Stimulated activated CD4-positive, alpha-beta T cell treated with anti-CD3 and anti-CD28 coated beads, TNF-alpha, amount 100 ng/mL, for 48 hours (primary cell): ENCODE measurements around the gene TRIP4.
A peak's percentile ranks its signal among the peaks of the same experiment; 100 is the strongest.
"Not testable (repeated sequence)": the region's sequence is repeated elsewhere in the genome, so short reads cannot be mapped to it uniquely, and the experiment has no call there.

Source experiments
- DNase-seq, 3 donors: peaks; one replicate each; pipeline ENCODE4 v3.0.0-alpha.2; 2020; ENCODE audit warnings: low read depth in 3 of 3

The TRIP4 gene

DNA sequence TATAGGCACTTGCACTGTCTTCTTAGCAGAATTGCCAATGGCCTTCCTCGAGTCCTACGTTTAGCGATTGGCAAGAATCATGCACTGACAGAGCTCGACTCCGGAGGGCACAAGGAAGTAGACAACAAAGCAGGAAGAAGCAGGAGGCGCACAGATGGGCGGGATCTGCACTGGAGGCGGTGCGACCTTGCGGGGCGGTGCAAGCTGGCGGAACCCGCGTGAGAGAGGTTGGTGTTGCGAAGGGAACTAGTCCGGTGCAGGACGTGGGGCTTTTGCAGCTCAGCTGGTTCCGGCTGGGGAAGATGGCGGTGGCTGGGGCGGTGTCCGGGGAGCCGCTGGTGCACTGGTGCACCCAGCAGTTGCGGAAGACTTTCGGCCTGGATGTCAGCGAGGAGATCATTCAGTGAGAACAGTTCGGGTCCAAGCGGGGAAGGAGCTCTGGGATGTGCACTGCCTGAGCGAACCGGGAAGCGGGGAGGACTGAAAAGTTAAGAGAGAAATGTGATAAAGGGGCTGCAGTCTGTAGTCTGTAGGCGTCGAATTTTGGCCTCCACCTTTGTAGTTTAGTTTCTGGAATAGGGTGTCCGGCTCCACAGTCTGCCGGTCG is at the start of gene TRIP4:
TRIP4 (plus strand) TSS at position 275 of the 607 bp plus-strand sequence; CDS start at position 303, 28 bp downstream.
- DNase-seq, result peak; percentile 88 to 96 (median 92)

DNA sequence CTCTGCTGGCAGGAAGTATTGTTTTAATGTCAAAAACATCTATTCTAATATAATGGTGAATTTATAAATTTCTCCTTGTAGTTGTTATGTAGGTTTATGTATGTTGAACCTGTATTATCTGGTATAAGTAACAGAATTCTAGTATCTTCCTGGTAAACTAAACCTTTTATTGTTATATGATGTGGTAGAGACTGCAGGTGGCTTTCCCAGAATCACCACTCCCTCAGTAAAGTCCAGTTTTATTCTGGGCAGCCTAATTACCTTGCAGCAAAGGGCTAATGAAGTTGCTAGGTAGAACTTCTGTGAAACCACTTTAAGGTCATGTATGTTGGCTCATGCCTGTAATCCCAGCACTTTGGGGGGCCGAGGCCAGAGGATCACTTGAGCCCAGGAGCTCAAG is 47.3 kb upstream of the TRIP4 start:
- no peak for DNase-seq

DNA sequence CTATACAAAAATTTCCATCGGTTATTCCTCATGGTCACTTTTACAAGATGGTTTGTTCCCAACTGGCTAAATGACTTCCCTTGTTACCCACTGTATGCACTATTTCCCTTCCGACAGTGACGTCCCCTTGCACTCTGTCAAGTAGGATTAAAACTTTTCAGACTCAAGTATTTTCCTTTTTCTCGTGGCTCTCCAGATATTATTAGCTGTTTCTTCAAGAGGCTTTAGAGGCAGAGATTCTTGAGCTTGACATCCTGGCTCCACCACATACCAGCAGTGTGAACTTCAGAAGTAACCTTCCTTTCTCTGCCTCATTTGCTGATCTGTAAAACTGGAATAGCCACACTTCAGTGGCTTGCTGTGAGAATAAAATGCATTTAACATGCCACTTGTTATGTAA is 45.7 kb upstream of the TRIP4 start:
- no peak for DNase-seq

GRCh38 chr15:64343222-64343621 is 44.4 kb upstream of the TRIP4 start:
- no peak for DNase-seq

- DNase-seq, result no peak
These were observed 43.8 kb upstream of the TRIP4 start for GRCh38 chr15:64343841-64344240.

GRCh38 chr15:64344651-64345294 is 42.9 kb upstream of the TRIP4 start:
- DNase-seq, result no peak

- DNase-seq, result not testable (repeated sequence)
These were observed 41.4 kb upstream of the TRIP4 start for GRCh38 chr15:64346242-64346641.

DNA sequence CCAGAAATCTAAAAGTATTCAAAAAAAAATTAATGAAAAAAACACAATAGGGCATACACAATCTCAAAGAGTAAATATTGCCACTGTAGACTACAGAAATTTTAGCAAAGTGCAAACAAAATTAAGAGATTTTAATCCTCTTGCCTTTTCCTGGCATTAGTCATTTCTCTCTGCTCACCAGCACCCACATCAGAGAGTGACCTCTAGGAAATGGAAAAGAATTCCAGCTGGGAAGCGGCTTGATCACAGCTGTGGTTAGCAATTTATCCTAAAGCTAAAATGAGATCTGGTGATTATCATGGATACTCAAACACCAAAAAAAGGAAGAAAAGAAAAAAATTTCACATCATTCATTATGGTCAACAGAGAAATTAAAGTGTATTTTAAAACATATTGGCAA is 39.2 kb upstream of the TRIP4 start:
- DNase-seq, result no peak

GRCh38 chr15:64349375-64349774 is 38.3 kb upstream of the TRIP4 start:
- DNase-seq, result no peak

DNA sequence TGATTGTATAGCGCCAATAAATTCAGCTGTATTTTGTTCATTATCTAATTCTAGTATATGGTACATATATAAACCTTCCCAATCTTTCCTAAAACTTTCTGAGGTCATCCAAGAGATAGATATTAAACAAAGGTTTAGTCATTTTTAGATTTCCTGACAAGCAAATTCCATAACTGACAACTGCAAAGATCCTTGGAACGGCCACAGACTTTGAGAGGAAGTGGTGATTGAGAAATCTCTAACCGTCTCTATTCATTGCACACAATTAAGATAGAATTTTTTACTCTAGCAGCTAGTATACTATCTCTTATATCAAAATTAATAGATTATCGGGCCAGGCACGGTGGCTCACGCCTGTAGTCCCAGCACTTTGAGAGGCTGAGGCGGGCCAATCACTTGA is 36.4 kb upstream of the TRIP4 start:
- no peak for DNase-seq

- no peak for DNase-seq
These were observed 32.8 kb upstream of the TRIP4 start for GRCh38 chr15:64354688-64355344.

GRCh38 chr15:64355348-64355943 is 32.2 kb upstream of the TRIP4 start:
- DNase-seq, result peak; percentile 1 to 24 (median 4)

DNA sequence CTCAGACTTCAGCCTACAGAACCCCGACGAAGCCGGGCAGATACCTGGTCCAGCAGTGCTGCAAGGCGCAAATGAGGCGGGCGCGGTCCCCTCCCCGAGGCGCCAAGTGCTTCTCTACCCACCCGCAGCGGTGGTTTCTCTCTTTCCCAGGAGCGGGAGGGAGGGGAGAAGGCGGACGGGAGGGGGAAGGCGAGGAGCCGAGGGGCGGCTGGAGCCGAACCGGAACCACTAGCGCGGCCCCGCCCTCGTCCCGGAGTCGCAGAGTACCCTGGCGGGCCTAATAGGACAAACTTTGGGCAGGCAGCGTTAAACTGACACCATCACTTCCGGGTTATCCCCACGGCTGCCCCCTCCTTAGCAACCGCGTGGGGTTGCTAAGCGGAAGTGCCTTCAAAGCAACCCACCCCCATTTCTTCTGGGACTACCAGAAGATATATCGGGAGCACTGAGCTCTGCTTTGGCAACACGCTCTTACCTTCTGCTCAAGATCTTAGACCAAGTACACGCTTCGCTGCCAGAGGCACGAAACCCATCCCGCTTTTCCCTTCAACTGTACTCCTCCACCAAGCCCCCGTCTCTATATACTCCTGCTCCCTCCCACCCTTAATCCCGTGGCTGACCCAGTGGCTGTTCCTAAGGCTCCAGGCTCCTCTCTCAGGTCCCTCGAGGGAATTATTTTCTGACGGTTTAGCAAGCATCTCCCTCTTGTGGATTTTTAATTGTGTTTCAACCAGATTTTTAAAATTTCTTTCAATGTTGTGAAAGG is 31.5 kb upstream of the TRIP4 start, which contains the start of gene CSNK1G1:
CSNK1G1 (minus strand) TSS at position 230 of the 766 bp plus-strand sequence. CDS start 55,674 bp downstream, outside the sequence.
- DNase-seq, result peak; percentile 84 to 87 (median 86)

- DNase-seq, result no peak
These were observed 31.0 kb upstream of the TRIP4 start for GRCh38 chr15:64356710-64357040.

GRCh38 chr15:64361259-64361658 is 26.4 kb upstream of the TRIP4 start:
- no peak for DNase-seq

GRCh38 chr15:64369078-64369607 is 18.5 kb upstream of the TRIP4 start:
- DNase-seq, result no peak

DNA sequence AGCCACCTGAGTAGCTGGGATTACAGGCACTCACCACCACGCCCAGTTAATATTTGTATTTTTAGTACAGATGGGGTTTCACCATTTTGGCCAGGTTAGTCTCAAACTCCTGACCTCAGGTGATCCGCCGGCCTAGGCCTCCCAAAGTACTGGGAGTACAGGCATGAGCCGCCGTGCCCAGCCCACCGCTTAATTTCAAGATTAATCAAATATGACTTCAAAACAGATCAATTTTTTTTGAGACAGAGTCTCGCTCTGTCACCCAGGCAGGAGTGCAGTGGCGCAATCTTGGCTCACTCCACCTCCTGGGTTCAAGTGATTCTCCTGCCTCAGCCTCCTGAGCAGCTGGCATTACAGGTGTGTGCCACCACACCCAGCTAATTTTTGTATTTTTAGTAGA is 16.3 kb upstream of the TRIP4 start:
- not testable (repeated sequence) for DNase-seq

GRCh38 chr15:64373360-64373759 is 14.3 kb upstream of the TRIP4 start:
- DNase-seq, result no peak

DNA sequence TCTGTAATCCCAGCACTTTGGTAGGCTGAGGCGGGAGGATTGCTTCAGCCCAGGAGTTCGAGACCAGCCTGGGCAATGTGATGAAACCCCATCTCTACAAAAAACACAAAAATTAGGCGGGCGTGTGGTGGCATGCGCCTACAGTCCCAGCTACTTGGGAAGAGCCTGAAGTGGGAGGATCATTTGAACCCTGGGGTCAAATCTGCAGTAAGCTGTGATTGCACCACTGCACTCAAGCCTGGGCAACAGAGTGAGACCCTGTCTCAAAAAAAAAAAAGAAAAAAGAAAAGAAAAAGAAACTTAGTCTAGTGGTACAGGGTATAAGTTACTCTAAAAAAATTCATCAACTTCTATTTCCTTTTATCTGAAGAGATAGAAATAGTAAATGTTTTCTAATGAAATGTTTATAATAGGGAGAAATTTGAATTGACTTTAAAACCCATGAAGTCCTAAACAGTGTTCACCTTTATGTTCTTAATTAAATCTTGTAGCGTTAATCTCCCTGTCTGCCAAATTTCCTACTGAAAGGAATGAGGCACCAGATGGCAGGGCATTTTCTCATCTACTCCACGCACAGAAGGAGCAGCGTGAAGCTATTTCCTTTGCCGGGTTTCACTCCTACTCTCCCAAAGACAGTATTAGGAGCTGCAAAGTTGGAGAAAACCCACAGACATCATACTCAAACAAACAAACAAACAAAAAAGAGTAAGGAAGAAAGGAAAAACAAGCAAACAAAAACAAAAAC is 8.2 kb upstream of the TRIP4 start:
- DNase-seq, result no peak

DNA sequence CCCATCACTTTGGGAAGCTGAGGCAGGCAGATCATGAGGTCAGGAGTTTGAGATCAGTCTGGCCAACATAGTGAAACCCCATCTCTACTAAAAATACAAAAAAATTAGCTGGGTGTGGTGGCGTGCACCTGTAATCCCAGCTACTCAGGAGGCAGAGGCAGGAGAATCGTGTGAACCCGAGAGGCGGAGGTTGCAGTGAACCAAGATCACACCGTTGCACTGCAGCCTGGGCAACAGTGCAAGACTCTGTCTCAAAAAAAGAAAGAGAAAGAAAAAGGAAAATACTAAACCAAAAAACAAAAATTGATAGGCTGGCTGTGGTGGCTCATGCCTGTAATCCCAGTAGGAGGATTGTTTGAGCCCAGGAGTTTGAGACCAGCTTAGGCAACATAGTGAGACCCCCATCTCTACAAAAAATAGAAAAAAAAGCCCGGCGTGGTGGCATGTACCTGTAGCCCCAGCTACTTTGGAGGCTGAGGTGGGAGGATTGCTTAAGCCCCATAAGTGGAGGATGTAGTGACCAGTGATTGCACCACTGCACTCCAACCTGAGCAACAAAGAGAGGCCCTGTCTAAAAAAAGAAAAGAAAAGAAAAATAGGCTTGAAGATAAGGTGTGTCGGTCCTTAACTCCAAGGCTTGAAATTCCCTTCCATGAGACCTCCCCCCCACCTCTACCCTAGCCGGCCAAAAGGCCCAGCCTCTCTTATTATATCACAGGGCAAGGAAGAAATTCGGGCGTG is 7.3 kb upstream of the TRIP4 start:
- DNase-seq, result not testable (repeated sequence)
